Large intestine (tissue), 3 donors: Measurements from ENCODE around the gene VSIG8. TPM values are rescaled to one million over a fixed set of nuclear protein-coding genes. Genes with fewer than 3 reads are reported as not detected.

Experiments
- DNase-seq, 2 donors: peaks; one replicate each; pipeline versions ENCODE4 v3.0.0 to v3.0.0-alpha.2; 2013
- H3K27ac ChIP-seq: one replicate; pipeline ENCODE4 v1.5.1; 2013; ENCODE audit warnings: low read length
- H3K27me3 ChIP-seq: 2 replicates; pipeline ENCODE4 v1.6.1; 2013; ENCODE audit warnings: low read length; ENCODE audit not compliant: control insufficient read depth, insufficient read depth
- H3K36me3 ChIP-seq: 2 replicates; pipeline ENCODE4 v1.6.1; 2013; ENCODE audit warnings: low read length; ENCODE audit not compliant: control insufficient read depth, insufficient read depth
- H3K4me1 ChIP-seq: one replicate; pipeline ENCODE4 v1.6.1; 2013; ENCODE audit warnings: low read length; ENCODE audit not compliant: control insufficient read depth, insufficient read depth
- H3K4me3 ChIP-seq: one replicate; pipeline ENCODE4 v1.5.1; 2013; ENCODE audit warnings: low read length
- H3K9me3 ChIP-seq: one replicate; pipeline ENCODE4 v1.6.1; 2013; ENCODE audit warnings: mild to moderate bottlenecking, low read depth, low read length, moderate library complexity; ENCODE audit not compliant: control insufficient read depth
- WGBS: methylation state at CpG from one replicate; pipeline ENCODE4 v1.1.5; 2013; ENCODE audit warnings: low lambda C conversion rate; ENCODE audit not compliant: insufficient coverage; 5-methylcytosine and 5-hydroxymethylcytosine counted together
- polyA plus RNA-seq: library from polyadenylated mRNA; unstranded; fragments of 120-200 nt; gene quantifications from one replicate; pipeline ENCODE4 v1.2.1, GENCODE V29; 2013

The VSIG8 gene
- polyA plus RNA-seq, 1 donor: 0.06 TPM

GRCh38 chr1:159821171-159821867, 41.1 kb downstream of the VSIG8 start:
- peaks cover 10% of the 10 kb centered on the region for H3K4me1 ChIP-seq
- no CpG with 5 or more reads among the region's 9 CpGs for WGBS
- H3K27me3 ChIP-seq: no peaks in the 10 kb centered on the region
- H3K36me3 ChIP-seq: no peaks in the 10 kb centered on the region
- H3K27ac ChIP-seq: no peak overlapping the region
- H3K9me3 ChIP-seq: no peaks in the 10 kb centered on the region
- DNase-seq: no peak
- H3K4me3 ChIP-seq: no peak overlapping the region

- 81% methylated on average over 2 of the region's 11 CpGs for WGBS
- no peaks in the 10 kb centered on the region for H3K4me1 ChIP-seq
- no peak overlapping the region for H3K27ac ChIP-seq
- H3K4me3 ChIP-seq: no peak overlapping the region
- no peaks in the 10 kb centered on the region for H3K36me3 ChIP-seq
- no peaks in the 10 kb centered on the region for H3K9me3 ChIP-seq
- DNase-seq: peak; percentile 58 to 82
- no peaks in the 10 kb centered on the region for H3K27me3 ChIP-seq
These were observed 45.0 kb downstream of the VSIG8 start for GRCh38 chr1:159817276-159818041.

- Histone ChIP-seq H3K36me3 (no peaks in the 10 kb centered on the region), H3K9me3 (no peaks in the 10 kb centered on the region), H3K27me3 (no peaks in the 10 kb centered on the region), H3K27ac (no peak overlapping the region), H3K4me3 (no peak overlapping the region), H3K4me1 (no peaks in the 10 kb centered on the region)
- DNase-seq: no peak
- 95% methylated on average over 4 of the region's 8 CpGs for WGBS
These were observed 46.5 kb downstream of the VSIG8 start for GRCh38 chr1:159815926-159816325.

GRCh38 chr1:159804924-159805323, 57.5 kb downstream of the VSIG8 start:
- Histone ChIP-seq H3K27me3 (no peaks in the 10 kb centered on the region), H3K4me1 (no peaks in the 10 kb centered on the region), H3K27ac (no peak overlapping the region), H3K36me3 (no peaks in the 10 kb centered on the region), H3K9me3 (no peaks in the 10 kb centered on the region), H3K4me3 (no peak overlapping the region)
- DNase-seq: no peak
- WGBS: 60% methylated on average over 1 of the region's 2 CpGs

Other genes with a start within 250 kb of the VSIG8 start
- not detected for gene CRP, start 148.1 kb downstream of the VSIG8 start, polyA plus RNA-seq
- 40.0 TPM for gene DUSP23, start 81.7 kb downstream of the VSIG8 start, polyA plus RNA-seq
- gene FCRL6, start 60.3 kb downstream of the VSIG8 start, polyA plus RNA-seq: 0.69 TPM
- gene SLAMF8, start 35.8 kb downstream of the VSIG8 start, polyA plus RNA-seq: 4.5 TPM
- gene CFAP45, start 37.5 kb upstream of the VSIG8 start, polyA plus RNA-seq: 0.30 TPM
- 271 TPM for gene TAGLN2, start 62.9 kb upstream of the VSIG8 start, polyA plus RNA-seq
- gene IGSF9, start 83.0 kb upstream of the VSIG8 start, polyA plus RNA-seq: 107 TPM
- 0.33 TPM for gene SLAMF9, start 91.6 kb upstream of the VSIG8 start, polyA plus RNA-seq
- 13.1 TPM for gene PIGM, start 169.3 kb upstream of the VSIG8 start, polyA plus RNA-seq
- 0.52 TPM for gene KCNJ10, start 207.5 kb upstream of the VSIG8 start, polyA plus RNA-seq
- 0.36 TPM for gene KCNJ9, start 218.9 kb upstream of the VSIG8 start, polyA plus RNA-seq
- gene IGSF8, start 236.0 kb upstream of the VSIG8 start, polyA plus RNA-seq: 31.0 TPM